ENCODE results near the gene MIA. TPM values are rescaled to one million over a fixed set of nuclear protein-coding genes. Genes with fewer than 3 reads are reported as not detected.
"Not testable (repeated sequence)": the region's sequence is repeated elsewhere in the genome, so short reads cannot be mapped to it uniquely, and the experiment has no call there.

The MIA gene
- total and polyA plus RNA-seq, 2 experiments from 2014 or later: not detected

- H2AFZ ChIP-seq: no peak overlapping the region
- H3K4me1 ChIP-seq (ENCODE audit: insufficient read depth): no peaks in the 10 kb centered on the region
- H4K20me1 ChIP-seq (ENCODE audit: insufficient read depth): no peaks in the 10 kb centered on the region
- WGBS, 2 experiments (ENCODE audit: low coverage in 1 of 2, low lambda C conversion rate in 2 of 2, missing lambda C conversion rate in 2 of 2): 90 to 93% methylated on average over 16 to 22 of the region's 22 CpGs
- in situ Hi-C loops (cut with MboI): no loop called here
- no peaks in the 10 kb centered on the region for H3K79me2 ChIP-seq (ENCODE audit: insufficient read depth)
- no peaks in the 10 kb centered on the region for H3K9me3 ChIP-seq (ENCODE audit: low read depth)
- H3K27me3 ChIP-seq (replicated peaks; ENCODE audit: insufficient read depth): no peaks in the 10 kb centered on the region
- H3K9ac ChIP-seq: no peak overlapping the region
- H3K27ac ChIP-seq: no peak overlapping the region
- no peak overlapping the region for H3K4me2 ChIP-seq (ENCODE audit: unreplicated experiment)
- no peak for TF ChIP-seq EZH2 (IDR thresholded peaks at IDR 0.05; ENCODE audit: insufficient read depth, poor library complexity, severe bottlenecking)
- TF ChIP-seq EZH2phosphoT487 (IDR thresholded peaks at IDR 0.05; ENCODE audit: insufficient read depth, low read depth): no peak
- H3K4me3 ChIP-seq: no peak overlapping the region
- no peak for DNase-seq
- no peaks in the 10 kb centered on the region; the same call in 1 of the 2 replicates for H3K36me3 ChIP-seq (ENCODE audit: low read depth)
- peaks cover 7% of the 10 kb centered on the region for H3F3A ChIP-seq (ENCODE audit: insufficient read depth)
- no peaks in the 10 kb centered on the region for H3K9me2 ChIP-seq (ENCODE audit: insufficient read depth)
Observed at GRCh38 chr19:40822161-40822560, 46.8 kb downstream of the MIA start.

GRCh38 chr19:40822704-40823553 lies 47.6 kb downstream of the MIA start:
- H3K36me3 ChIP-seq (ENCODE audit: low read depth); H3K79me2 ChIP-seq (ENCODE audit: insufficient read depth); H3K27me3 ChIP-seq (replicated peaks; ENCODE audit: insufficient read depth); H3K4me2 ChIP-seq (ENCODE audit: unreplicated experiment); H3K9me3 ChIP-seq (ENCODE audit: low read depth); H3K27ac ChIP-seq; H3K4me1 ChIP-seq (ENCODE audit: insufficient read depth); H3K4me3 ChIP-seq; H4K20me1 ChIP-seq (ENCODE audit: insufficient read depth); in situ Hi-C loops (cut with MboI); H3F3A ChIP-seq (ENCODE audit: insufficient read depth); H3K9me2 ChIP-seq (ENCODE audit: insufficient read depth); H3K9ac ChIP-seq; DNase-seq; H2AFZ ChIP-seq: not testable (repeated sequence)
- WGBS, 2 experiments (ENCODE audit: low coverage in 1 of 2, low lambda C conversion rate in 2 of 2, missing lambda C conversion rate in 2 of 2): 81 to 85% methylated on average over 9 of the region's 9 CpGs

DNA sequence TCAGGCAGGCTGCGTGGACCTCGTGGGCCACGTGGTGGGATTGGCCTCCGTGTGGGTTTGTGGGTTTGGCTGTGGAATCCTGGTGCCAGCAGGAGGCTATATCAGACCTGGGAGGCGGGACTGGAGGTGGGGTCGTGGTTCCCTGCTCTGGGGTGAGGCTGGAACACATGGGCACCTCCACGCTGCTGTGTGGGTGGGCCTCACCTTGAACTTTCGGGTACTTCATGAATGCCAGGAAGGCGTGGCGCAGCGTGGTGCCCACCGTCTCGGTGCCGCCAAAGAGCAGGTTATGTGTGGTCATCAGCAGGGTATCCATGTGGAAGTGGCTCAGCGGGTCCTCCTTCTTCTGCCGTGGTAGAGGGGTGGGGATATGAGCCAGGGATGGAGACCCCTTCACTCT lies 49.6 kb downstream of the MIA start:
- H3K79me2 ChIP-seq (ENCODE audit: insufficient read depth); H3F3A ChIP-seq (ENCODE audit: insufficient read depth); H2AFZ ChIP-seq; H3K4me1 ChIP-seq (ENCODE audit: insufficient read depth); H3K9ac ChIP-seq; H3K4me2 ChIP-seq (ENCODE audit: unreplicated experiment); H3K27me3 ChIP-seq (replicated peaks; ENCODE audit: insufficient read depth); H3K4me3 ChIP-seq; H3K36me3 ChIP-seq (ENCODE audit: low read depth); H3K9me3 ChIP-seq (ENCODE audit: low read depth); DNase-seq; H4K20me1 ChIP-seq (ENCODE audit: insufficient read depth); H3K9me2 ChIP-seq (ENCODE audit: insufficient read depth); H3K27ac ChIP-seq; in situ Hi-C loops (cut with MboI): not testable (repeated sequence)
- WGBS, 2 experiments (ENCODE audit: low coverage in 1 of 2, low lambda C conversion rate in 2 of 2, missing lambda C conversion rate in 2 of 2): 86 to 89% methylated on average over 13 to 16 of the region's 16 CpGs

- H3K4me2 ChIP-seq (ENCODE audit: unreplicated experiment); H3K4me1 ChIP-seq (ENCODE audit: insufficient read depth); DNase-seq; H3K27me3 ChIP-seq (replicated peaks; ENCODE audit: insufficient read depth); H4K20me1 ChIP-seq (ENCODE audit: insufficient read depth); H3F3A ChIP-seq (ENCODE audit: insufficient read depth); in situ Hi-C loops (cut with MboI); H3K9me3 ChIP-seq (ENCODE audit: low read depth); H3K9ac ChIP-seq; H3K79me2 ChIP-seq (ENCODE audit: insufficient read depth); H2AFZ ChIP-seq; H3K27ac ChIP-seq; H3K36me3 ChIP-seq (ENCODE audit: low read depth); H3K4me3 ChIP-seq; H3K9me2 ChIP-seq (ENCODE audit: insufficient read depth): not testable (repeated sequence)
- 79 to 80% methylated on average over 6 of the region's 6 CpGs for WGBS, 2 experiments (ENCODE audit: low coverage in 1 of 2, low lambda C conversion rate in 2 of 2, missing lambda C conversion rate in 2 of 2)
Observed at GRCh38 chr19:40825460-40826095, 50.3 kb downstream of the MIA start.

- DNase-seq; H3K4me1 ChIP-seq (ENCODE audit: insufficient read depth); H3K9me3 ChIP-seq (ENCODE audit: low read depth); H3K27me3 ChIP-seq (replicated peaks; ENCODE audit: insufficient read depth); H3K4me2 ChIP-seq (ENCODE audit: unreplicated experiment); H3K4me3 ChIP-seq; H3F3A ChIP-seq (ENCODE audit: insufficient read depth); H3K36me3 ChIP-seq (ENCODE audit: low read depth); H3K79me2 ChIP-seq (ENCODE audit: insufficient read depth); H3K9me2 ChIP-seq (ENCODE audit: insufficient read depth); H3K9ac ChIP-seq; in situ Hi-C loops (cut with MboI); H3K27ac ChIP-seq; H2AFZ ChIP-seq; H4K20me1 ChIP-seq (ENCODE audit: insufficient read depth): not testable (repeated sequence)
- WGBS, 2 experiments (ENCODE audit: low coverage in 1 of 2, low lambda C conversion rate in 2 of 2, missing lambda C conversion rate in 2 of 2): 83 to 85% methylated on average over 4 to 10 of the region's 14 CpGs
Observed at GRCh38 chr19:40826312-40826698, 51.0 kb downstream of the MIA start.

- H3F3A ChIP-seq (ENCODE audit: insufficient read depth); H3K4me2 ChIP-seq (ENCODE audit: unreplicated experiment); H3K9ac ChIP-seq; H2AFZ ChIP-seq; H3K27ac ChIP-seq; in situ Hi-C loops (cut with MboI); H3K9me2 ChIP-seq (ENCODE audit: insufficient read depth); H3K36me3 ChIP-seq (ENCODE audit: low read depth); H3K79me2 ChIP-seq (ENCODE audit: insufficient read depth); H3K4me1 ChIP-seq (ENCODE audit: insufficient read depth); H4K20me1 ChIP-seq (ENCODE audit: insufficient read depth); H3K4me3 ChIP-seq; H3K27me3 ChIP-seq (replicated peaks; ENCODE audit: insufficient read depth); H3K9me3 ChIP-seq (ENCODE audit: low read depth); DNase-seq: not testable (repeated sequence)
- WGBS, 2 experiments (ENCODE audit: low coverage in 1 of 2, low lambda C conversion rate in 2 of 2, missing lambda C conversion rate in 2 of 2): 90% methylated on average over 29 of the region's 29 CpGs
Observed at GRCh38 chr19:40826699-40827385, 51.5 kb downstream of the MIA start.

All from GM23248 (cell line).